OCI-LY3 (cell line): ENCODE measurements around the gene ARID5B.

Source experiments
- H2AFZ ChIP-seq: fragments of 200-600, 300-600 bp; shearing (Covaris generic); 2 replicates; pipeline ENCODE4 v1.6.0; 2014; ENCODE audit warnings: antibody characterized with exemption, low read depth, low read length
- H3K27ac ChIP-seq: fragments of 200-600, 300-600 bp; sonication (generic); 2 replicates; pipeline ENCODE4 v1.5.1; 2014; ENCODE audit warnings: mild to moderate bottlenecking, low read length, moderate library complexity, mixed read lengths
- H3K27me3 ChIP-seq: fragments of 200-600, 300-600 bp; sonication (generic); 2 replicates; pipeline ENCODE4 v1.6.1; 2014; ENCODE audit warnings: low read depth, low read length, mixed read lengths
- H3K36me3 ChIP-seq: fragments of 200-600, 300-600 bp; sonication (generic); replicated peaks from 2 replicates; pipeline ENCODE3; 2014; ENCODE audit warnings: low read depth, low read length, mixed read lengths
- H3K4me1 ChIP-seq: fragments of 300-600, 200-600 bp; sonication (generic); 2 replicates; pipeline ENCODE4 v1.6.1; 2014; ENCODE audit warnings: low read length, mixed read lengths
- H3K4me2 ChIP-seq: fragments of 200-600, 300-600 bp; sonication (generic); 2 replicates; pipeline ENCODE4 v1.6.1; 2014; ENCODE audit warnings: low read length, mixed read lengths
- H3K4me3 ChIP-seq: fragments of 300-600, 200-600 bp; sonication (generic); 2 replicates; pipeline ENCODE4 v1.5.1; 2014; ENCODE audit warnings: antibody characterized with exemption, mild to moderate bottlenecking, low read length, moderate library complexity
- H3K79me2 ChIP-seq: fragments of 300-600, 200-600 bp; shearing (Covaris generic); 2 replicates; pipeline ENCODE4 v1.6.1; 2014; ENCODE audit warnings: mild to moderate bottlenecking, low read length, mixed read lengths
- H3K9ac ChIP-seq: fragments of 300-600, 200-600 bp; shearing (Covaris generic); 2 replicates; pipeline ENCODE4 v1.6.0; 2014; ENCODE audit warnings: mild to moderate bottlenecking, low read length, moderate library complexity
- H3K9me3 ChIP-seq: fragments of 200-600, 300-600 bp; shearing (Covaris generic); 2 replicates; pipeline ENCODE4 v1.6.1; 2014; ENCODE audit warnings: low read length, mixed read lengths; ENCODE audit not compliant: insufficient read depth
- H4K20me1 ChIP-seq: fragments of 200-600, 300-600 bp; sonication (generic); 2 replicates; pipeline ENCODE4 v1.6.1; 2016; ENCODE audit warnings: low read length, mixed read lengths; ENCODE audit not compliant: insufficient read depth
- EZH2phosphoT487 ChIP-seq: fragments of 200-600 bp; shearing (Covaris generic); IDR thresholded peaks from 2 replicates; pipeline ENCODE4 v1.6.1; 2018; ENCODE audit warnings: antibody characterized with exemption, mixed run types, low read depth
- TF ChIP-seq, protein P1 (sequence below): fragments of 200-600, 300-600 bp; sonication (generic); IDR thresholded peaks from 2 replicates; pipeline ENCODE4 v1.5.1; 2014; ENCODE audit warnings: antibody characterized with exemption, low read length, low read depth

Gene ARID5B

DNA sequence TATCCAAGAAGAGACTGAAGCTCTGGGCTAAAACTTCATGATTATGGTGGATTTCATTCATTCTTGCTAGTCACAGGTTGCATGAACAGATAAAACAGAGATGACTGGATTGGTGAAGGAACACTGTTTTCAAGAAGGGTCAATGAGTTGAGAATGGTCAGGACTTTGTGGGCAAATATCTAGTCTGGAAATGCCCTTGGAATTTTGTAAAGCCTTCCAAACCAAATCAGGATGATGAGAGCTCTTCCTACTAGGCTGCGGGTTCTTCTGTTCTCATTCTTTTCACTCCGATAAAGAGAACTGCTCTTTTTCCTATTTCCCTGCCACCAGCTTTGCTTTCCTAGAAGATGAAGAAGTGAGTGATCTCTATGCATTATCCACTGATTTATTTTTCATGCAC is 171.4 kb downstream of the ARID5B start:
- H3K27ac ChIP-seq, result no peak overlapping the region
- no peaks in the 10 kb centered on the region for H3K9me3 ChIP-seq
- peaks cover 26% of the 10 kb centered on the region for H3K4me1 ChIP-seq
- peaks cover 42% of the 10 kb centered on the region for H3K36me3 ChIP-seq
- no peak overlapping the region for H3K4me2 ChIP-seq
- H3K79me2 ChIP-seq, result no peaks in the 10 kb centered on the region
- H2AFZ ChIP-seq, result no peak overlapping the region
- H3K4me3 ChIP-seq, result no peak overlapping the region
- no peaks in the 10 kb centered on the region for H3K27me3 ChIP-seq
- TF ChIP-seq, protein P1, sequence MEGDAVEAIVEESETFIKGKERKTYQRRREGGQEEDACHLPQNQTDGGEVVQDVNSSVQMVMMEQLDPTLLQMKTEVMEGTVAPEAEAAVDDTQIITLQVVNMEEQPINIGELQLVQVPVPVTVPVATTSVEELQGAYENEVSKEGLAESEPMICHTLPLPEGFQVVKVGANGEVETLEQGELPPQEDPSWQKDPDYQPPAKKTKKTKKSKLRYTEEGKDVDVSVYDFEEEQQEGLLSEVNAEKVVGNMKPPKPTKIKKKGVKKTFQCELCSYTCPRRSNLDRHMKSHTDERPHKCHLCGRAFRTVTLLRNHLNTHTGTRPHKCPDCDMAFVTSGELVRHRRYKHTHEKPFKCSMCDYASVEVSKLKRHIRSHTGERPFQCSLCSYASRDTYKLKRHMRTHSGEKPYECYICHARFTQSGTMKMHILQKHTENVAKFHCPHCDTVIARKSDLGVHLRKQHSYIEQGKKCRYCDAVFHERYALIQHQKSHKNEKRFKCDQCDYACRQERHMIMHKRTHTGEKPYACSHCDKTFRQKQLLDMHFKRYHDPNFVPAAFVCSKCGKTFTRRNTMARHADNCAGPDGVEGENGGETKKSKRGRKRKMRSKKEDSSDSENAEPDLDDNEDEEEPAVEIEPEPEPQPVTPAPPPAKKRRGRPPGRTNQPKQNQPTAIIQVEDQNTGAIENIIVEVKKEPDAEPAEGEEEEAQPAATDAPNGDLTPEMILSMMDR, result no peak
- H3K9ac ChIP-seq, result no peak overlapping the region
- H4K20me1 ChIP-seq, result no peaks in the 10 kb centered on the region

DNA sequence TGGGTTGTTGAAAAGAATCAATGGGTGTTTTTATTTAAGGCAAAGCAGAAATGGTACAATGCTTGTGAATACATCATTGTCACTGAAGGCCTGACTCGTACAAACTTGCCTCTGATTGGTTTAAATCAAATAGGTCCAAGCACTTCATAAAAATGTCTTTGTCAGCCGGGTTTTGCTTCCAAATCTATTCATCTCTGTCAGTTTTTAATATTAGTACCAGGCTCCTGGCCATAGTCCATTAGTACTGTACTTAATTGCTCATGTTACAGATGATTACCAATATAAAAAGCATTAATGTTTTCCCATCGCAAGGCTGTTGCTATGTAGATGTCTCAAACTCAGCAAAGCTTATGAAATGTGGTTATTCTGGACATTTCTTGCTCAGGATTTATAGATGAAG is 171.9 kb downstream of the ARID5B start:
- H3K36me3 ChIP-seq, result peaks cover 47% of the 10 kb centered on the region
- H3K9me3 ChIP-seq, result no peaks in the 10 kb centered on the region
- no peaks in the 10 kb centered on the region for H4K20me1 ChIP-seq
- no peak overlapping the region for H3K4me3 ChIP-seq
- no peak overlapping the region for H3K27ac ChIP-seq
- H3K4me2 ChIP-seq, result no peak overlapping the region
- H2AFZ ChIP-seq, result no peak overlapping the region
- H3K79me2 ChIP-seq, result no peaks in the 10 kb centered on the region
- H3K9ac ChIP-seq, result no peak overlapping the region
- TF ChIP-seq, protein P1, result no peak
- TF ChIP-seq EZH2phosphoT487, result no peak
- H3K4me1 ChIP-seq, result peaks cover 28% of the 10 kb centered on the region
- H3K27me3 ChIP-seq, result no peaks in the 10 kb centered on the region

DNA sequence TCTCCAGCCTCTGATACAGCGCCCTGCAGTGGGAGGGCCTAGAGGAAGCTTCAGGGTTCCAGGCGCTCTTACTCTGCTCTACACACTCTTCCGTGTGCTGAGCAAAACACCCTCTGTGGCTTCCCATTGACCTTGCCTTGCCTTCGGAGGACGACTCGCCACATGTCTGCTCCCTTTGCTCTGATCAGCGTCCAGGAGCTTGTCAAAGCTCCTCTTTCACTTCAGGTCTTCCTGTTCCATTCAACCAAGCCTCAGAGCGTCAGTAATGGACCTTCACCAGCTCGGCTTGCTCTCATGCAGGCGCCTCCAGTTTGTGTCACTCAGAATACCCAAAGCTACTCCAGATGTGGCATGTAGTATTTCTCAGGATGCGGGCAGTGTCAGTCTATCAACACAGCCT is 173.9 kb downstream of the ARID5B start:
- Histone ChIP-seq H3K9ac (no peak overlapping the region), H3K27ac (no peak overlapping the region), H3K4me2 (no peak overlapping the region), H3K4me1 (peaks cover 39% of the 10 kb centered on the region), H3K79me2 (no peaks in the 10 kb centered on the region), H4K20me1 (no peaks in the 10 kb centered on the region), H3K27me3 (no peaks in the 10 kb centered on the region), H3K4me3 (no peak overlapping the region), H3K36me3 (peaks cover 44% of the 10 kb centered on the region), H2AFZ (no peak overlapping the region), H3K9me3 (no peaks in the 10 kb centered on the region)
- TF ChIP-seq EZH2phosphoT487, result no peak
- TF ChIP-seq, protein P1, result no peak

DNA sequence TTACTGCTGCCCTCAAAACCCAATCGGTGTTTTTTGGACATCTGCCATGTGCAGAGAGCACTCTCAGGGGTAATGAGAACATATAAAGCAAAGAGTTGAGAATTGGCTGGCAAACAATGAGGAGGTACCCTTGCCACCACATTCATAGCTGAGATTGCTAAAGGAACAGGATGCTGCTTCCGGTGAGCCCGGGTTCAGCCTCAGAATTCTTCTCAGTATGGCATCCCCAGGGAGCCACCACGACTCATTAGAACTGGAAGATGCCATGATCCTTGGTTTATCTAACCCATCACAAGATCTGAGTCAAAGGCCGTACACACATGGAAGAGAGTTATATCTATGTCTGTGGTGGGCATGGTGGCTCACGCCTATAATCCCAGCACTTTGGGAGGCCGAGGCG is 174.4 kb downstream of the ARID5B start:
- H3K9ac ChIP-seq, result no peak overlapping the region

More for the DNA sequence above, 174.4 kb downstream of the ARID5B start:
- no peaks in the 10 kb centered on the region for H3K9me3 ChIP-seq
- H2AFZ ChIP-seq, result no peak overlapping the region
- H3K4me1 ChIP-seq, result peaks cover 44% of the 10 kb centered on the region
- H3K4me2 ChIP-seq, result no peak overlapping the region
- no peak overlapping the region for H3K4me3 ChIP-seq
- H3K27ac ChIP-seq, result no peak overlapping the region
- H3K79me2 ChIP-seq, result no peaks in the 10 kb centered on the region
- no peaks in the 10 kb centered on the region for H3K27me3 ChIP-seq
- H4K20me1 ChIP-seq, result no peaks in the 10 kb centered on the region
- TF ChIP-seq, protein P1, result no peak
- TF ChIP-seq EZH2phosphoT487, result no peak
- H3K36me3 ChIP-seq, result peaks cover 40% of the 10 kb centered on the region
